Neural progenitor cell (in vitro differentiated cells): ENCODE data around the gene ATP8B3. TPM values are rescaled to one million over a fixed set of nuclear protein-coding genes. Genes with fewer than 3 reads are reported as not detected.

ENCODE experiments used
- DNase-seq: peaks from one replicate; pipeline ENCODE4 v3.0.0-alpha.2; 2016; ENCODE audit warnings: low spot score
- H2AFZ ChIP-seq: fragments of 200-600 bp; sonication (generic); replicated peaks from 2 replicates; pipeline ENCODE4 v1.6.1; 2016; ENCODE audit warnings: antibody characterized with exemption
- H3F3A ChIP-seq: fragments of 200-600 bp; sonication (generic); 2 replicates; pipeline ENCODE4 v1.6.1; 2016; ENCODE audit warnings: antibody characterized with exemption, low read depth
- H3K27ac ChIP-seq: fragments of 200-600 bp; sonication (generic); 2 replicates; pipeline ENCODE4 v1.5.1; 2016; ENCODE audit warnings: mild to moderate bottlenecking
- H3K27me3 ChIP-seq: fragments of 200-600 bp; sonication (generic); 2 replicates; pipeline ENCODE4 v1.6.1; 2016; ENCODE audit warnings: mild to moderate bottlenecking, moderate library complexity
- H3K36me3 ChIP-seq: fragments of 200-600 bp; sonication (generic); 2 replicates; pipeline ENCODE4 v1.5.1; 2016
- H3K4me1 ChIP-seq: fragments of 200-600 bp; sonication (generic); 2 replicates; pipeline ENCODE4 v1.6.1; 2016; ENCODE audit warnings: mixed run types
- H3K4me2 ChIP-seq: fragments of 200-600 bp; sonication (generic); 2 replicates; pipeline ENCODE4 v1.6.1; 2016
- H3K4me3 ChIP-seq: fragments of 200-600 bp; sonication (generic); 2 replicates; pipeline ENCODE4 v1.5.1; 2016
- H3K79me2 ChIP-seq: fragments of 200-600 bp; sonication (generic); 2 replicates; pipeline ENCODE4 v1.6.1; 2016; ENCODE audit warnings: low read depth
- H3K9ac ChIP-seq: fragments of 200-600 bp; sonication (generic); 2 replicates; pipeline ENCODE4 v1.6.1; 2016
- H3K9me3 ChIP-seq: fragments of 200-600 bp; sonication (generic); 2 replicates; pipeline ENCODE4 v1.5.1; 2016; ENCODE audit warnings: low read depth
- H4K20me1 ChIP-seq: fragments of 200-600 bp; sonication (generic); 2 replicates; pipeline ENCODE4 v1.6.1; 2016; ENCODE audit warnings: low read depth
- H3K27ac Mint-ChIP-seq: 3 replicates; pipeline ENCODE4 v1.8.0; 2021; ENCODE audit warnings: mixed read lengths
- H3K27me3 Mint-ChIP-seq: 2 replicates; pipeline ENCODE4 v1.8.0; 2022; ENCODE audit warnings: low read depth, mild to moderate bottlenecking, inconsistent platforms, moderate library complexity, mixed read lengths; ENCODE audit not compliant: insufficient read depth
- H3K36me3 Mint-ChIP-seq: 3 replicates; pipeline ENCODE4 v1.8.0; 2021; ENCODE audit warnings: mixed read lengths
- H3K4me1 Mint-ChIP-seq: 3 replicates; pipeline ENCODE4 v1.8.0; 2021; ENCODE audit warnings: mixed read lengths
- H3K4me3 Mint-ChIP-seq: 3 replicates; pipeline ENCODE4 v1.8.0; 2021; ENCODE audit warnings: mild to moderate bottlenecking, moderate library complexity, mixed read lengths
- H3K9me3 Mint-ChIP-seq: 3 replicates; pipeline ENCODE4 v1.8.0; 2020; ENCODE audit warnings: mixed read lengths
- CTCF ChIP-seq: fragments of 200-600 bp; sonication (generic); IDR thresholded peaks from 2 replicates; pipeline ENCODE4 v1.5.1; 2017; ENCODE audit warnings: antibody characterized with exemption, mild to moderate bottlenecking
- EZH2 ChIP-seq: fragments of 200-600 bp; sonication (generic); IDR thresholded peaks from 2 replicates; pipeline ENCODE4 v1.6.1; 2017; ENCODE audit warnings: antibody characterized with exemption, mild to moderate bottlenecking, moderate library complexity
- EZH2phosphoT487 ChIP-seq: fragments of 200-600 bp; sonication (generic); IDR thresholded peaks from 2 replicates; pipeline ENCODE4 v1.6.1; 2017; ENCODE audit warnings: antibody characterized with exemption
- total RNA-seq: library from RNA; depleted of rRNA; stranded (reverse); fragments of >200 nt; gene quantifications from 2 replicates; pipeline ENCODE4 v1.2.3, GENCODE V29; 2015; ENCODE audit warnings: low replicate concordance

ATP8B3 gene
- total RNA-seq, 1 donor from 2014 or later, result 0.06 TPM

- TF ChIP-seq EZH2phosphoT487, result peak; percentile 67
- TF ChIP-seq CTCF, result no peak
- TF ChIP-seq EZH2, result peak; percentile 73
- Histone ChIP-seq H3K4me3 (no peak overlapping the region), H3K36me3 (no peaks in the 10 kb centered on the region), H4K20me1 (peaks cover 8% of the 10 kb centered on the region), H2AFZ (no peak overlapping the region), H3K27me3 (peaks cover 77% of the 10 kb centered on the region), H3K4me2 (peak overlapping the region; percentile 67), H3F3A (peaks cover 10% of the 10 kb centered on the region), H3K27ac (no peak overlapping the region), H3K9me3 (no peaks in the 10 kb centered on the region), H3K79me2 (no peaks in the 10 kb centered on the region), H3K9ac (no peak overlapping the region), H3K4me1 (no peaks in the 10 kb centered on the region)
- Mint-ChIP-seq H3K4me1 (no peaks in the 10 kb centered on the region), H3K36me3 (no peaks in the 10 kb centered on the region), H3K27ac (no peak overlapping the region), H3K4me3 (no peak overlapping the region), H3K9me3 (no peaks in the 10 kb centered on the region), H3K27me3 (peaks cover 28% of the 10 kb centered on the region)
- DNase-seq, result no peak
Measured at GRCh38 chr19:1789261-1790041, 22.6 kb downstream of the ATP8B3 start.

GRCh38 chr19:1787116-1787515, 25.0 kb downstream of the ATP8B3 start:
- no peak overlapping the region for H3K4me3 Mint-ChIP-seq
- Histone ChIP-seq H3K27me3 (peaks cover 99% of the 10 kb centered on the region), H3K9ac (no peak overlapping the region), H3K4me1 (no peaks in the 10 kb centered on the region), H3K4me2 (no peak overlapping the region), H3F3A (peaks cover 10% of the 10 kb centered on the region), H3K9me3 (no peaks in the 10 kb centered on the region), H3K36me3 (no peaks in the 10 kb centered on the region), H4K20me1 (peaks cover 8% of the 10 kb centered on the region), H3K4me3 (no peak overlapping the region), H3K79me2 (no peaks in the 10 kb centered on the region), H2AFZ (no peak overlapping the region), H3K27ac (no peak overlapping the region)
- peaks cover 14% of the 10 kb centered on the region for H3K9me3 Mint-ChIP-seq
- peaks cover 34% of the 10 kb centered on the region for H3K27me3 Mint-ChIP-seq
- TF ChIP-seq EZH2, result no peak
- no peak for TF ChIP-seq EZH2phosphoT487
- TF ChIP-seq CTCF, result no peak
- no peak for DNase-seq
- H3K27ac Mint-ChIP-seq, result no peak overlapping the region
- no peaks in the 10 kb centered on the region for H3K4me1 Mint-ChIP-seq
- no peaks in the 10 kb centered on the region for H3K36me3 Mint-ChIP-seq

GRCh38 chr19:1786668-1787067, 25.4 kb downstream of the ATP8B3 start:
- Histone ChIP-seq H3K79me2 (no peaks in the 10 kb centered on the region), H3K4me3 (no peak overlapping the region), H3K36me3 (no peaks in the 10 kb centered on the region), H4K20me1 (peaks cover 8% of the 10 kb centered on the region), H2AFZ (no peak overlapping the region), H3K27ac (no peak overlapping the region), H3F3A (peaks cover 10% of the 10 kb centered on the region), H3K4me2 (no peak overlapping the region), H3K27me3 (peaks cover 99% of the 10 kb centered on the region), H3K9me3 (no peaks in the 10 kb centered on the region), H3K4me1 (no peaks in the 10 kb centered on the region), H3K9ac (no peak overlapping the region)
- no peak for DNase-seq
- no peak for TF ChIP-seq EZH2
- no peak for TF ChIP-seq EZH2phosphoT487
- TF ChIP-seq CTCF, result no peak
- Mint-ChIP-seq H3K4me1 (no peaks in the 10 kb centered on the region), H3K27me3 (peaks cover 38% of the 10 kb centered on the region), H3K27ac (no peak overlapping the region), H3K36me3 (no peaks in the 10 kb centered on the region), H3K9me3 (peaks cover 15% of the 10 kb centered on the region), H3K4me3 (no peak overlapping the region)
